ENCODE results near the gene ZNFX1. TPM values are rescaled to one million over a fixed set of nuclear protein-coding genes. Genes with fewer than 3 reads are reported as not detected.
A peak's percentile ranks its signal among the peaks of the same experiment; 100 is the strongest.

ZNFX1 gene
- total and polyA plus RNA-seq, 9 of the 15 experiments (the other 6 are each of a cell fraction or from before 2014, with no cell fraction given) = 3.8 to 13.8 (median 10.3) TPM

GRCh38 chr20:49278036-49278817 is at the start of gene ZNFX1 (continued):
- TF ChIP-seq AFF4 (CRISPR knock-in tag; IDR thresholded peaks at IDR 0.05) = peak; percentile 98; the same call in 1 of the 2 replicates
- no peak for TF ChIP-seq GABPB2 (CRISPR knock-in tag; conservative IDR thresholded peaks at IDR 0.05)
- no peak for TF ChIP-seq ATF3 (IDR thresholded peaks at IDR 0.05)
- peak; percentile 50; the same call in 1 of the 2 replicates for TF ChIP-seq ATF3 (CRISPR knock-in tag; conservative IDR thresholded peaks at IDR 0.05)
- no peak for TF ChIP-seq TCFL5 (CRISPR knock-in tag; conservative IDR thresholded peaks at IDR 0.05)
- TF ChIP-seq TGIF2 (CRISPR knock-in tag; IDR thresholded peaks at IDR 0.05) = 0 out of 2 replicates have a peak, but pooled peaks have one; percentile 45
- TF ChIP-seq PREB (CRISPR knock-in tag; IDR thresholded peaks at IDR 0.05) = no peak
- peak; percentile 85 for TF ChIP-seq HMGN3 (IDR thresholded peaks at IDR 0.05; ENCODE audit: borderline replicate concordance, extremely low read depth, insufficient read length, low read depth, low read length)
- TF ChIP-seq ZNF280B (CRISPR knock-in tag; IDR thresholded peaks at IDR 0.05) = no peak
- peak; percentile 97 for TF ChIP-seq PML (IDR thresholded peaks at IDR 0.05; ENCODE audit: low read length)
- TF ChIP-seq MCM2 (IDR thresholded peaks at IDR 0.05; ENCODE audit: low read depth) = no peak
- TF ChIP-seq STAT5B (CRISPR knock-in tag; IDR thresholded peaks at IDR 0.05) = no peak
- peak; percentile 99 for TF ChIP-seq CHD1 (IDR thresholded peaks at IDR 0.05; ENCODE audit: low read length)
- TF ChIP-seq ZNF449 (CRISPR knock-in tag; IDR thresholded peaks at IDR 0.05) = no peak
- no peak for TF ChIP-seq HOMEZ (CRISPR knock-in tag; IDR thresholded peaks at IDR 0.05)
- no peak for TF ChIP-seq ZNF316 (IDR thresholded peaks at IDR 0.05)
